ENCODE data around the gene ZNF316.

Gene ZNF316

GRCh38 chr7:6636741-6637543 lies at the start of gene ZNF316:
Gene ZNF316 (plus strand): TSS chr7:6637318. CDS start chr7:6642410, 5,092 bp downstream.
- DNase-seq (ENCODE audit: low read depth) = peak; percentile 32

GRCh38 chr7:6588566-6588965 lies 48.6 kb upstream of the ZNF316 start:
- DNase-seq (ENCODE audit: low read depth) = no peak

- DNase-seq (ENCODE audit: low read depth) = no peak
These were observed 47.8 kb upstream of the ZNF316 start for GRCh38 chr7:6589151-6589828.

GRCh38 chr7:6589829-6590644 lies 47.1 kb upstream of the ZNF316 start, which contains the start of gene INTS15:
Gene INTS15 (plus strand): TSS chr7:6590021. CDS start chr7:6590284, 263 bp downstream.
- peak; percentile 66 for DNase-seq (ENCODE audit: low read depth)

GRCh38 chr7:6590645-6591110 lies 46.4 kb upstream of the ZNF316 start:
- no peak for DNase-seq (ENCODE audit: low read depth)

- DNase-seq (ENCODE audit: low read depth) = no peak
These were observed 37.0 kb upstream of the ZNF316 start for GRCh38 chr7:6600093-6600492.

- no peak for DNase-seq (ENCODE audit: low read depth)
These were observed 32.7 kb upstream of the ZNF316 start for GRCh38 chr7:6604458-6604857.

- DNase-seq (ENCODE audit: low read depth) = no peak
These were observed 30.1 kb upstream of the ZNF316 start for GRCh38 chr7:6606866-6607583.

- no peak for DNase-seq (ENCODE audit: low read depth)
These were observed 29.5 kb upstream of the ZNF316 start for GRCh38 chr7:6607651-6608051.

GRCh38 chr7:6608081-6608480 lies 29.0 kb upstream of the ZNF316 start:
- DNase-seq (ENCODE audit: low read depth) = no peak

GRCh38 chr7:6608794-6609193 lies 28.3 kb upstream of the ZNF316 start:
- DNase-seq (ENCODE audit: low read depth) = no peak

- no peak for DNase-seq (ENCODE audit: low read depth)
These were observed 24.3 kb upstream of the ZNF316 start for GRCh38 chr7:6612819-6613218.

GRCh38 chr7:6613706-6614105 lies 23.4 kb upstream of the ZNF316 start:
- no peak for DNase-seq (ENCODE audit: low read depth)

GRCh38 chr7:6614953-6615722 lies 22.0 kb upstream of the ZNF316 start, which contains the start of gene ZNF853:
Gene ZNF853 (plus strand): TSS chr7:6615610. CDS start chr7:6616175, 565 bp downstream.
- DNase-seq (ENCODE audit: low read depth) = no peak

GRCh38 chr7:6615723-6616555 lies 21.2 kb upstream of the ZNF316 start:
- no peak for DNase-seq (ENCODE audit: low read depth)

GRCh38 chr7:6616854-6617643 lies 20.1 kb upstream of the ZNF316 start:
- no peak for DNase-seq (ENCODE audit: low read depth)

GRCh38 chr7:6618621-6619020 lies 18.5 kb upstream of the ZNF316 start:
- DNase-seq (ENCODE audit: low read depth) = no peak

GRCh38 chr7:6619961-6620360 lies 17.2 kb upstream of the ZNF316 start:
- DNase-seq (ENCODE audit: low read depth) = no peak
